ENCODE data around the gene SCARB1.

Gene SCARB1

GRCh38 chr12:124745891-124746570 lies 117.6 kb downstream of the SCARB1 start:
- DNase-seq (ENCODE audit: low spot score): peak; percentile 98

GRCh38 chr12:124745465-124745890 lies 118.2 kb downstream of the SCARB1 start:
- no peak for DNase-seq (ENCODE audit: low spot score)

DNA sequence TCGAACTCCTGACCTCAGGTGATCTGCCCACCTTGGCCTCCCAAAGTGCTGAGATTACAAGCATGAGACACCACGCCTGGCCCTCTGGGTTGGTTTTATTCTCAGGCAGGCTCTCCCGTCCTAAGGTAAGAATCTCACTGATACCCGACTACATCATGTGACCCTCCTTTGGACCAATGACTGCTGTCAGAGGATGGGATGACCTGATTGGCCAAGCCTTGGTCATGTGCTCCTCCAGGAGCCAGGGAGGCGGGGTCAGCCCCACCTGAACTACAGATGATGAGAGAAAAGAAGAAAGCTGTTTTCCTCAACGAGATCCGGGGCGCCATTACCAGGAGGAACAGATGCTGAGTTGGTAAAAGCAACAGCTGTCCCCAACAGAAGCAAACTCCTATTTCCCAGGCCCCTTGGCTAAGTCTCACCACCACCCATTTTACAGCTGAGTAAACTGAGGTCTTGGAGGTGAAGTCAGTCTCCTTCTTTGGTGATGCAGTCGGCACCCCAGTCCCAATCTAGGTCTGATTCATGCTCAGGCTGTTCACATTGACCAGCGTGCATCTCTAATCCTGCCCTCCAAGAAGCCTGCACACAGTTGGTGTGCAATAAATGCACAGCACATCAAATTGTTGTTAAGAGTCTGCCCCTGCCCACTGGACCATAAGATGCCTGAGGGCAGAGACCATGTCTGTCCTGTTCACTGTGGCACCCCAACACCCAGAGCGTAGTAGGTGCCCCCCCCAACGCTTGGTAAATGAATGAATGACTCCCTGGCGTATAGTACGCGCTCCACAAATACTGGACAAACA lies 118.8 kb downstream of the SCARB1 start:
- DNase-seq (ENCODE audit: low spot score): no peak

DNA sequence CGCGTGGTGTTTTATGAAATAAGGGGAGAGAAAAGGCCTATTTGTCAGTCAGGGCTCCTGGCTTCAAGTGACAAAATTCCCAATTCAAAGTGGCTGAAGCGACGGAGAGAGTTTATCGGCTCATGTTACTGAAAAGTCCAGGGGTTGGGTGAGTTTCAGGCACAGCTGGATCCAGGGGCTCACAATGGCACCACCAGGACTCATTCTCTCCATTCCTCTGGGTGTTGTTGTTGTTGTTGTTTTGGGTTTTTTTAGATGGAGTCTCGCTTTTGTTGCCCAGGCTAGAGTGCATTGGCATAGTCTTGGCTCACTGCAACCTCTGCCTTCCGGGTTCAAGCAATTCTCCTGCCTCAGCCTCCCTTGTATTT lies 119.4 kb downstream of the SCARB1 start:
- no peak for DNase-seq (ENCODE audit: low spot score)

DNA sequence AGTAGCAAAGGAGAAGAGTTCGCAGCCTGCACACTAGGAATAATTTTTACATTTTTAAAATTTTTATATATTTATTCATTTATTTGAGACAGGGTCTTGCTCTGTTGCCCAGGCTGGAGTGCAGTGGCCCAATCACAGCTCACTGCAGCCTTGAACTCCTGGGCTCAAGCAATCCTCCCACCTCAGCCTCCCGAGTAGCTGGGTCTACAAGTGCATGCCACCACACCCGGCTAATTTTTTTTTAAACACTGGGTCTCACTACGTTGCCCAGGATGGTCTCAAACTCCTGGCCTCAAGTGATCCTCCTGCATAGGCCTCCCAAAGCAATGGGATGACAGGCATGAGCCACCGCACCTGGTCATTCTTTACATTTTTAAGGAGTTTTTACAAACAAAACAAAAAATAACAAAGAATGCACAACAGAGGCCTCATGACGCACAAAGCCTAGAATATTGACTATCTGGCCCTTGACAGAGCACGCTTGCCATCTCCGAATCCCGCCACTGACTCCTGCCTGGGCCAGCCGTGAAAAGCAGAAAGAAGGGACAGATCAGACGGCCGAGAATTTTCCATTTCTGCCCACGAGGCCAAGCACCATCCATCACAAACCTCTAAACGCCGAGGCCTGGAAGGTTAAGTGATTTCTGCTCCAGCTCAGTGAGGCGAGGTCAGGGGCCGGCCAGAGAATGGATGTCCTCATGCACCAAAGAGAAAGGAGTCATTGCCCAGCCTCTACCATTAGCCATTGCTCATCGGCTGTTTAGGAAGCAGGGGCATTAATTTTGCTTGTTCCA lies 120.0 kb downstream of the SCARB1 start:
- no peak for DNase-seq (ENCODE audit: low spot score)

- DNase-seq (ENCODE audit: low spot score): no peak
Measured at GRCh38 chr12:124742678-124743077, 121.0 kb downstream of the SCARB1 start.

GRCh38 chr12:124742111-124742510 lies 121.6 kb downstream of the SCARB1 start:
- no peak for DNase-seq (ENCODE audit: low spot score)

DNA sequence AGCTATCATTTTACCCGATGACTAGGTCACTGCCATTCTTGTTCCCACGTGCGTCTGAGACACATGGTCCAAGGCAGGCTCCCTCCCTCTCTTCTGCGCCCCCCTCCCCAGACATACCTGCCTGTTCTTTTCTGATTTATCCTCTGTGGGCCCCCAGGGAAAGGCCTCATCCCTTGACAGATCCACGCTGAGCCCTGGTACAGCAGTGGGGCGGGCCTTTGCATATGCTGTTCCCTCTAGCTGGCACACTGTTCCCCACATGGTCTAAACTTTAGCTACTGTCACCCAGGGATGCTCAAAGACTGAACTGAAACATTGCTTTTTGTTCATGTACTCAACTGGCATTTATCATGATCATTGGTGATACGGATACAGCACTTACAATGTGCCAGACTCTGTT lies 122.5 kb downstream of the SCARB1 start:
- DNase-seq (ENCODE audit: low spot score): no peak

- DNase-seq (ENCODE audit: low spot score): peak; percentile 76
Measured at GRCh38 chr12:124740691-124741137, 123.0 kb downstream of the SCARB1 start.

- DNase-seq (ENCODE audit: low spot score): no peak
Measured at GRCh38 chr12:124739953-124740561, 123.6 kb downstream of the SCARB1 start.

DNA sequence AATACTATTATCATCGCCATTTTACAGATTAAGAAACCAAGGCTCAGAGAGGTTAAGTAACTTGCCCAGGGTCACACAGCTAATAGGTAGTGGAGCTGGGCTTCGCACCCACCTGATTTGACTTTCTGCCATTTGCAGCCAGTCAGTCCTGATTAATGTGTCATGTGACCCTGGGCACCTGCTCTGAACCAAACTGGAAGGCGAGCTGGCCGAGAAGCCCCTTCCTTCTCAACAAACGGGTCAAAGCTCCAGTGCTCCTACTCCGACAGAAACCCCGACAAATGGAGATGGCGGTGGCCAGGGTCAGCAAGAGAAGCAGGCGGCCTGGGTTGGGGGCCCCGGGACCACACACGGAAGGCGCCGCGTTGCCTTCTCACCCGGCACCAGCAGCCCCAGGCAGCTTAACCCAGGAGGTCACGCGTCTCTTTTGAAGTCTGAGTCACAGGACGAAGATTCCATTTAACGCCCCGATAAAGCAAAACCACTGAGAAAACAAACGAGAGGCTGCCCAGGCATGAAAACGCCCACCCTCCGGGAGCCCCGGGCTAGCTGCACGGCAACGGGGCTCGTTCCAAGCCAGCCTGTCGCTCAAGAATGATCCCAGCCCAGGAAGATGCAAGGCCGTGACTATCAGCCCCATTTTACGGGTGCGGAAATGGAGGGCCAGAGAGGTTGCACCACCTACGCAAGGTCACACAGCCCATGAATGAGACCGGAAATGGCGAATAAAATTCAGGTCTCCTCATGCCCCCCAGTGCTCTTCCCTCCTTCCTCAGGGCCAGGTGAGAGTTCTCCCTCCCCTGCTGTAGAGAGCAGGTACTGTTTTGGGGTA lies 124.8 kb downstream of the SCARB1 start:
- DNase-seq (ENCODE audit: low spot score): no peak

DNA sequence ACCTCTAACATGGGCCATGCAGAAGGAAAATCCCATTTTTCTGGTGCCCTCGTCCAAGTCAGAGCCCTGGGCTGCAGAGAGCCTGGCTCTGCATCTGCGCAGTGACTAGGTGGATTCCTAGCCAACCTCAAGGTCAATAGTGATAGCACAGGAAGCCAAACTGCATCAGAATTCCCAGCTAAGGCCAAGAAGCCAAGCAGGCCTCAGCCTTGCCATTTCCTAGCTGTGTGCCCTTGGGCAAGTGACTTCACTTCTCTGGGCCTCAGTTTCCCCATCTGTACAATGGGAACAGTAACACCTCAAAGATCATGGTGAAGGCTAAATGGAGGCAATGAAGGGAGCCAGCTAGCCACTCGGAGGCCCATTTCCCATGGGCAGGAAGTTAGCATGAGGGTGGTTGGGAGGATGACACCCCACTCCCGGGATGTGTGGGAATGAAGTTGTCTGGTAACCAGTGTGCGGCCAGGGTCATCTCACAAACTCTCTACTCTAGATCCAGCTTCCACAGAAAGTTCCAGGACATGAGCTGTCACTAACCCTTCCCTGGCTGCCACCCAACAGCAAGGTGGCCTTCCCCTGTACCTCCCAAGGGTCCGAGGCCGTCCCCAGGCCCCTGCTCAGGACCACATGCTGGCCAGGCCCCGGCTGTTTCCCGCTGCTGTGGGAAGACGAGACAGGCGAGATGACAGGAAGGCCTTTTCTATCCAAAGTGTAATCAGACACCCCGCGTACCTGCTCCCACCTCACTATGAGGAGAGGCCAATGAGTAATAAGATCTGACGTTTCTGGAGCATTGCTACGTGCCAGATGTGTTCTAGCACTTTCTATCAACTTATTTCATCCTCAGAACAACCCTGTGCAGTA lies 125.7 kb downstream of the SCARB1 start:
- no peak for DNase-seq (ENCODE audit: low spot score)

DNA sequence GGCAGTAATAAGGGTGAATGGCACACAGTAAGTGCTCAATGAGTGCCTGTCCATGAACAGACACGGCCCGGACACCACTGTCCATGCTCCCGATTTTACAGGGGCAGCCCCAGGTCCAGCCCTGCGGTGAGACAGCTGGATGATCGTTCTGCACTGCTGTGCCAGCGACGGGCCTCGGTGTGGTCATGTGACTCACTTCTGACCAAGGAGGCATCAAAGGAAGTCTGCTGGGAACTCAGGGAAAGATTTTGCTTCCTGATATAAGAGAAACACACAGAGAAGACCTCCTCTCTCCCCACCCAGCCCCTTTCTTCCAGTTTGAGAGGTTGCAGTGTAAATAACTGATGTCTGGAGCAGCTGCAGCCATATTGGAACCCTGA lies 126.6 kb downstream of the SCARB1 start:
- DNase-seq (ENCODE audit: low spot score): no peak

GRCh38 chr12:124736115-124737039 lies 127.3 kb downstream of the SCARB1 start:
- no peak for DNase-seq (ENCODE audit: low spot score)

DNA sequence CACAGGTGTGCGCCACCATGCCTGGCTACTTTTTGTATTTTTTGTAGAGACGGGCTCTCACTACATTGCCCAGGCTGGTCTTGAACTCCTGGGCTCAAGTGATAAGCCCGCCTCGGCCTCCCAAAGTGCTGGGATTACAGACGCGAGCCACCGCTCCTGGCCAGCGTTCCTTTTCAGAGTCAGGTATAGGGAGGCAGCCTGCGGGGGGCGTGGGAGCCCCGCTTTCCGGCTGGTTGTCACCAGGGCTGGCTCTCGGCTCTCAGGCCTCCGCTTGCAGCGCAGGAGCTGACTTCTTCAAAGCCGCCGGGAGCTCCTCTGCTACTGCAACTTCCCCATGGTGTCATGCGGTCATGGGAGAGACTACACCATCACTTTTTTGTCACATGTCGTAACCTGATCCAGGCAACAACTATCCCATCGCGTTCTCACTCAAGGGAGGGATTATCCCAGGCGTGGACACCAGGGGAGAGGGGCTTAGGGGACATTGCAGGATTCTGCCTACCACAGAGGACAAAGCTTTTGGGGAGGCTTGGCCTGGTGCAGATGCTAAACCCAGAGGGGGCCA lies 129.4 kb downstream of the SCARB1 start:
- no peak for DNase-seq (ENCODE audit: low spot score)

DNA sequence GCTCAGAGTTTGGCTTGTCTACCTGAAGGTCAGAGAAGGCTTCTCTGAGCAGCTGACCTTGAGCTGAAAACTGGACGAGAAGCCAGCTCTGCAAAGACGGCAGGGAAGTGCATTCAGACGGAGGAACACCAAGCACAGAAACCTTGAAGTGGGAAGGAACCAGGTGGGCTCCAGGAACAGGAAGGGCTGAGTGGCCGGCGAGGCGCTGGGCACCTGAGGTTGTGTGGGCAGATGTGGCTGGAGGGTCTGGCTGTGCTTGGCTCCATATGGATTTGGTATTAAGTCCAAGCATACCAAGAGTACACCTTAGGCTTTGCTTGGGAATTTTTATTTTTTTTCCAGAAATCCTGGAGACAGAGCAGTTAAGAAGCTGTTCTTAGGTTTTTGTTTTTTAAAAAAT lies 130.6 kb downstream of the SCARB1 start:
- DNase-seq (ENCODE audit: low spot score): no peak

DNA sequence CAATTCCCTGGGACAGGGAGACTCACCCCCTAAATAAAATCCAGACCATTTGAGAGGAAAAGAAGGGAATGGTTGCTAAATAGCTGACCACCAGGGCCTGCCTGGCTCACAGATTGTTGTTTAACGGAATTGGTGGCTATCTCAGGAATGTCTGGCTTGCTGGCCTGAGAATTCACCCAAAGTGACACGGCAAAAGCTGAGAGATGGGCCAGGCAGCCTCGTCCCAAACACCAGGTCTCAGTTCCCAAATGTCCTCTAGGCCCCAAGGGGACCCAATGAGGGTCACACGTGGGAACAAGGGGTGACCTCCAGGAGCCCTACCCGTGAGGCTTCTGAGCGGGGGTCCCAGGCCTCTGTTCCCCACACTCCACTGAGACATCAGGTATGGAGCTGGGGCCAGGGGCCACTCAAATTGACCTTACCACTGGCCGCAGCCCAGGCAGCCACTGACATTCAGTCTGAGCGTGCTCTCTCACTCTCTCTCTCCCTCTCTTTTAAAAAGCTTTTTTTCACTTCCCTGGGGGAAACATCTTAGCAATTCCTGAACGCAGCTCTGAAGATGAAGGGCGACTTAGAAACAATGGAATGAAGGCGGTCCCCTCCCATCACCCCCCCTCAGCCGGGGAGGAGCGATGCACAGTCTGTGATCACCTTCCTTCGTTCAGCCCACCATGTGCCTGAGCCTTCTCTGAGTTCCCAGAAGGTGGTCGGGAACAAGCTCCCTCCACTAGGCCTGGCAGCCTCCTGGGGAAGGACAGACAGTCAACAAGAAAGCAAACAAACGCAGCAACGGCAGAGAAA lies 131.2 kb downstream of the SCARB1 start:
- no peak for DNase-seq (ENCODE audit: low spot score)

- no peak for DNase-seq (ENCODE audit: low spot score)
Measured at GRCh38 chr12:124731869-124732268, 131.8 kb downstream of the SCARB1 start.
